ENCODE measurements around the gene SMIM21. TPM values are rescaled to one million over a fixed set of nuclear protein-coding genes. Genes with fewer than 3 reads are reported as not detected.

SMIM21 gene
- polyA plus RNA-seq, 3 donors, result not detected

DNA sequence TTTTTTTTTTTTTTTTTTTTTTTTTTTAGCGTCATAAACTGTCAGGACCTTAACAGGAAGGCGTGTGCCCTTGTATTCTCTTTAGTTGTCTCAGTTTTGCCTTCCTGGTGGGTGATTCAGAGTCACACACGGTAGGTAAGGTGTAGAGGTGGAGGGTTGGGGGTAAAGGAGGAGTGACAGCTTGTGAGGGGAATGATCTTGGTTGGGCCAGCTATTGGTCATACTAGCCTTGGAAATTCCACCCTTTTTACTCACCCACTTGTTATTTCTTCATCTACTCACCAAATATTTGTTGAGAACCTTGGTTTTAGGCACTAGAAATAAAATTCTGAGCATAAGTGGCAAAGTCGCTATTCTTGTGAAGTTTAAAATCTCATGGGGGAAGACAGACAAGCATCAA is 22.2 kb downstream of the SMIM21 start:
- Mint-ChIP-seq H3K27ac (no peak overlapping the region), H3K36me3 (no peaks in the 10 kb centered on the region), H3K27me3 (ENCODE audit: low read depth in 3 of 3) (peaks cover 0 to 7% (median 6%) of the 10 kb centered on the region in 3 donors), H3K9me3 (peaks cover 0 to 3% (median 2%) of the 10 kb centered on the region in 7 donors), H3K4me3 (no peak overlapping the region), H3K4me1 (no peaks in the 10 kb centered on the region)
- Histone ChIP-seq H3K36me3 (replicated peaks in 1 of 2; ENCODE audit: control insufficient read depth in 1 of 2, insufficient read depth in 2 of 2, low read length in 2 of 2) (no peaks in the 10 kb centered on the region), H4K20me1 (ENCODE audit: insufficient read depth, low read length) (no peaks in the 10 kb centered on the region), H2AFZ (ENCODE audit: insufficient read depth, low read depth, low read length, poor library complexity, severe bottlenecking) (no peak overlapping the region), H3K27ac (ENCODE audit: low read depth in 1 of 2, low read length in 2 of 2) (no peak overlapping the region), H3K9me3 (replicated peaks in 1 of 2; ENCODE audit: control insufficient read depth in 1 of 2, insufficient read depth in 1 of 2, low read length in 2 of 2) (no peaks in the 10 kb centered on the region), H3K79me2 (ENCODE audit: insufficient read depth, low read length) (no peaks in the 10 kb centered on the region), H3K4me1 (ENCODE audit: control insufficient read depth in 1 of 2, insufficient read depth in 2 of 2, low read length in 2 of 2) (no peaks in the 10 kb centered on the region), H3K4me3 (replicated peaks in 1 of 3; ENCODE audit: low read depth in 2 of 3, low read length in 3 of 3) (no peak overlapping the region), H3K27me3 (ENCODE audit: control insufficient read depth in 2 of 2, insufficient read depth in 2 of 2, low read length in 2 of 2) (no peaks in the 10 kb centered on the region), H3K4me2 (replicated peaks; ENCODE audit: extremely low read depth, low read length, poor library complexity, severe bottlenecking) (no peak overlapping the region), H3K9ac (ENCODE audit: insufficient read depth, low read length, poor library complexity, severe bottlenecking) (no peak overlapping the region)
- 80% methylated on average over 1 of the region's 4 CpGs for WGBS (ENCODE audit: insufficient coverage)
- DNase-seq, result no peak
- TF ChIP-seq, protein P1, sequence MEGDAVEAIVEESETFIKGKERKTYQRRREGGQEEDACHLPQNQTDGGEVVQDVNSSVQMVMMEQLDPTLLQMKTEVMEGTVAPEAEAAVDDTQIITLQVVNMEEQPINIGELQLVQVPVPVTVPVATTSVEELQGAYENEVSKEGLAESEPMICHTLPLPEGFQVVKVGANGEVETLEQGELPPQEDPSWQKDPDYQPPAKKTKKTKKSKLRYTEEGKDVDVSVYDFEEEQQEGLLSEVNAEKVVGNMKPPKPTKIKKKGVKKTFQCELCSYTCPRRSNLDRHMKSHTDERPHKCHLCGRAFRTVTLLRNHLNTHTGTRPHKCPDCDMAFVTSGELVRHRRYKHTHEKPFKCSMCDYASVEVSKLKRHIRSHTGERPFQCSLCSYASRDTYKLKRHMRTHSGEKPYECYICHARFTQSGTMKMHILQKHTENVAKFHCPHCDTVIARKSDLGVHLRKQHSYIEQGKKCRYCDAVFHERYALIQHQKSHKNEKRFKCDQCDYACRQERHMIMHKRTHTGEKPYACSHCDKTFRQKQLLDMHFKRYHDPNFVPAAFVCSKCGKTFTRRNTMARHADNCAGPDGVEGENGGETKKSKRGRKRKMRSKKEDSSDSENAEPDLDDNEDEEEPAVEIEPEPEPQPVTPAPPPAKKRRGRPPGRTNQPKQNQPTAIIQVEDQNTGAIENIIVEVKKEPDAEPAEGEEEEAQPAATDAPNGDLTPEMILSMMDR (IDR thresholded peaks at IDR 0.05), result no peak
- intact Hi-C loops (cut with micrococcal nuclease), result no loop called here

DNA sequence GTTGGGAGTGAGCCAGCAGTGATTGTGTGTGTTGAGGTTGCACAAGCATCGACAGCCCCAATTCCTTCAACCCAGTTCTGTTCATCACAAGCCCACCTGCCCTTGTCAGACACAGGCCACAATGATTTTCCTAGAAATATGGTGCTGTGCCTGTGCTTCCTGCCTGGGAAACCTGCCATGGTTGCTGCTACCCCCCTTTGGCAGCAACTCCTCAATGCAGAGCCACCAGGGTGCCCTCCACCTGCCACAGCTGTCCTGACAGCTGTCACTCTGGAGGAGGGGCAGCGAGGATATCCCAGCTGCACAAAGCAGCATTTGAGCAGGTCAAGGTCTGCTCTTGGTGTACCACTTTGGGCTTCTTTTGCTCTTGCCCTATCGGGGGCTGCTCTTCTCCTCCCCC is 27.1 kb downstream of the SMIM21 start:
- Mint-ChIP-seq H3K4me3 (no peak overlapping the region), H3K4me1 (no peaks in the 10 kb centered on the region)

More for the DNA sequence above, 27.1 kb downstream of the SMIM21 start:
- 88% methylated on average over 1 of the region's 3 CpGs for WGBS (ENCODE audit: insufficient coverage)
- H3K9ac ChIP-seq (ENCODE audit: insufficient read depth, low read length, poor library complexity, severe bottlenecking), result no peak overlapping the region
- H4K20me1 ChIP-seq (ENCODE audit: insufficient read depth, low read length), result no peaks in the 10 kb centered on the region
- intact Hi-C loops (cut with micrococcal nuclease), result no loop called here
- H3K36me3 ChIP-seq (replicated peaks in 1 of 2; ENCODE audit: control insufficient read depth in 1 of 2, insufficient read depth in 2 of 2, low read length in 2 of 2), result no peaks in the 10 kb centered on the region
- H3K27ac Mint-ChIP-seq, result no peak overlapping the region
- H3K4me3 ChIP-seq (replicated peaks in 1 of 3; ENCODE audit: low read depth in 2 of 3, low read length in 3 of 3), result no peak overlapping the region
- H3K27me3 ChIP-seq (ENCODE audit: control insufficient read depth in 2 of 2, insufficient read depth in 2 of 2, low read length in 2 of 2), result no peaks in the 10 kb centered on the region
- no peaks in the 10 kb centered on the region for H3K9me3 ChIP-seq (replicated peaks in 1 of 2; ENCODE audit: control insufficient read depth in 1 of 2, insufficient read depth in 1 of 2, low read length in 2 of 2)
- no peaks in the 10 kb centered on the region for H3K79me2 ChIP-seq (ENCODE audit: insufficient read depth, low read length)
- peaks cover 5 to 10% (median 6%) of the 10 kb centered on the region in 3 donors for H3K27me3 Mint-ChIP-seq (ENCODE audit: low read depth in 3 of 3)
- no peak for DNase-seq
- H3K36me3 Mint-ChIP-seq, result no peaks in the 10 kb centered on the region
- H2AFZ ChIP-seq (ENCODE audit: insufficient read depth, low read depth, low read length, poor library complexity, severe bottlenecking), result no peak overlapping the region
- no peak overlapping the region for H3K4me2 ChIP-seq (replicated peaks; ENCODE audit: extremely low read depth, low read length, poor library complexity, severe bottlenecking)
- TF ChIP-seq, protein P1 (IDR thresholded peaks at IDR 0.05), result no peak
- H3K9me3 Mint-ChIP-seq, result peaks cover 0 to 2% (median 2%) of the 10 kb centered on the region in 7 donors
- H3K27ac ChIP-seq (ENCODE audit: low read depth in 1 of 2, low read length in 2 of 2), result no peak overlapping the region
- H3K4me1 ChIP-seq (ENCODE audit: control insufficient read depth in 1 of 2, insufficient read depth in 2 of 2, low read length in 2 of 2), result no peaks in the 10 kb centered on the region
